HepG2 (cell line): ENCODE measurements around the gene PIGX. TPM values are rescaled to one million over a fixed set of nuclear protein-coding genes. Genes with fewer than 3 reads are reported as not detected.

Source experiments
- AGO2 ChIP-seq: fragments of 200-400 bp; formaldehyde crosslinking; optimal IDR thresholded peaks from 2 replicates; pipeline ENCODE3; 2017; ENCODE audit warnings: mild to moderate bottlenecking, low read depth, low read length, moderate library complexity
- BCL6 ChIP-seq: IDR thresholded peaks from 2 replicates; pipeline ENCODE4 v1.6.1; 2016; ENCODE audit warnings: missing genetic modification reagents, missing compliant biosample characterization
- CBFB ChIP-seq: sonication (generic); formaldehyde crosslinking; IDR thresholded peaks from 2 replicates; pipeline ENCODE4 v1.4.0; 2020; ENCODE audit warnings: missing genetic modification reagents
- ELF3 ChIP-seq: IDR thresholded peaks from 2 replicates; pipeline ENCODE4 v1.6.1; 2016; ENCODE audit warnings: missing genetic modification reagents, missing compliant biosample characterization
- HMG20A ChIP-seq: IDR thresholded peaks from 2 replicates; pipeline ENCODE4 v1.6.1; 2016; ENCODE audit warnings: borderline replicate concordance
- HMG20B ChIP-seq: conservative IDR thresholded peaks from 2 replicates; pipeline ENCODE4 v1.6.1; 2016; ENCODE audit warnings: missing genetic modification reagents, missing compliant biosample characterization
- JUN ChIP-seq: sonication (generic); formaldehyde crosslinking; IDR thresholded peaks from 2 replicates; pipeline ENCODE4 v1.4.0; 2020; ENCODE audit warnings: mild to moderate bottlenecking, missing genetic modification reagents
- MED8 ChIP-seq: sonication (generic); formaldehyde crosslinking; IDR thresholded peaks from 2 replicates; pipeline ENCODE4 v1.8.1; 2023; ENCODE audit warnings: mild to moderate bottlenecking, missing genetic modification reagents; ENCODE audit not compliant: insufficient replicate concordance
- MIER3 ChIP-seq: IDR thresholded peaks from 2 replicates; pipeline ENCODE4 v1.6.1; 2016; ENCODE audit warnings: missing compliant biosample characterization, borderline replicate concordance
- MXI1 ChIP-seq: IDR thresholded peaks from 3 replicates; pipeline ENCODE4 v1.6.1; 2012; ENCODE audit warnings: low read depth, low read length, inconsistent platforms, borderline replicate concordance
- NFATC3 ChIP-seq: sonication (generic); formaldehyde crosslinking; IDR thresholded peaks from 2 replicates; pipeline ENCODE4 v1.5.1; 2020; ENCODE audit warnings: mild to moderate bottlenecking, missing genetic modification reagents
- ONECUT2 ChIP-seq: sonication (generic); formaldehyde crosslinking; IDR thresholded peaks from 2 replicates; pipeline ENCODE4 v1.4.0; 2020; ENCODE audit warnings: missing genetic modification reagents
- PHF5A ChIP-seq: IDR thresholded peaks from one replicate; pipeline ENCODE4 v1.6.1; 2018; ENCODE audit warnings: low read depth, missing genetic modification reagents; ENCODE audit not compliant: unreplicated experiment
- RARG ChIP-seq: sonication (generic); formaldehyde crosslinking; IDR thresholded peaks from 2 replicates; pipeline ENCODE4 v1.4.0; 2020; ENCODE audit warnings: low read depth, mild to moderate bottlenecking, missing genetic modification reagents
- REPIN1 ChIP-seq: sonication (generic); formaldehyde crosslinking; IDR thresholded peaks from 2 replicates; pipeline ENCODE4 v1.8.0; 2022; ENCODE audit warnings: missing genetic modification reagents, low read depth, mild to moderate bottlenecking, borderline replicate concordance
- SETDB1 ChIP-seq: sonication (generic); formaldehyde crosslinking; IDR thresholded peaks from 2 replicates; pipeline ENCODE4 v1.5.1; 2020; ENCODE audit warnings: missing genetic modification reagents, mild to moderate bottlenecking, borderline replicate concordance
- SOX13 ChIP-seq, 3 experiments: fragments of 450-650 bp in 1 of 3; sonication (generic) in 1 of 3; formaldehyde crosslinking in 1 of 3; IDR thresholded peaks in 2 of 3; conservative IDR thresholded peaks in 1 of 3; 2 replicates each; pipeline versions ENCODE4 v1.5.0 to v1.6.1; 2016 to 2020; ENCODE audit warnings: antibody characterized with exemption in 1 of 3, mild to moderate bottlenecking in 1 of 3, missing compliant biosample characterization in 1 of 3, missing genetic modification reagents in 1 of 3, moderate library complexity in 1 of 3
- SOX5 ChIP-seq: IDR thresholded peaks from 2 replicates; pipeline ENCODE4 v1.6.1; 2016; ENCODE audit warnings: borderline replicate concordance
- THAP11 ChIP-seq: IDR thresholded peaks from 2 replicates; pipeline ENCODE4 v1.6.1; 2016; ENCODE audit warnings: missing biosample characterization, missing genetic modification reagents
- ZMYM4 ChIP-seq: sonication (generic); formaldehyde crosslinking; IDR thresholded peaks from 2 replicates; pipeline ENCODE4 v1.8.1; 2023; ENCODE audit warnings: mild to moderate bottlenecking, missing genetic modification reagents
- ZNF253 ChIP-seq: sonication (generic); formaldehyde crosslinking; IDR thresholded peaks from 2 replicates; pipeline ENCODE4 v1.8.0; 2022; ENCODE audit warnings: mild to moderate bottlenecking, missing genetic modification reagents, borderline replicate concordance
- ZNF749 ChIP-seq: sonication (generic); formaldehyde crosslinking; IDR thresholded peaks from 2 replicates; pipeline ENCODE4 v1.8.0; 2022; ENCODE audit warnings: mild to moderate bottlenecking, missing genetic modification reagents, moderate library complexity, borderline replicate concordance
- polyA plus RNA-seq, 8 experiments: library from polyadenylated mRNA; depleted of rRNA in 3 of 8; stranded (reverse) in 7 of 8; unstranded in 1 of 8; fragments of >200 nt; fragmentation: Illumina TruSeq in 4 of 8; extraction: Trizol in 4 of 8; gene quantifications; 2 replicates each; pipeline versions ENCODE4 v1.2.1 to v1.2.3, GENCODE V29; 2011 to 2016; ENCODE audit warnings: low read depth in 4 of 8, missing spikeins in 1 of 8, mixed read lengths in 1 of 8; ENCODE audit not compliant: insufficient read depth in 1 of 8
- total RNA-seq, 5 experiments: library from RNA; depleted of rRNA; stranded (reverse); fragments of >200 nt; fragmentation: Illumina TruSeq; extraction: Trizol; gene quantifications; 2 replicates each; pipeline ENCODE4 v1.2.3, GENCODE V29; 2016; ENCODE audit warnings: low read depth in 1 of 5
- TF ChIP-seq, protein P1 (sequence below), 2 experiments: sonication (generic) in 1 of 2; formaldehyde crosslinking in 1 of 2; IDR thresholded peaks; 2 replicates each; pipeline versions ENCODE4 v1.5.1 to v1.6.1; 2011 to 2020; ENCODE audit warnings: borderline replicate concordance in 1 of 2, low read depth in 1 of 2, low read length in 1 of 2, mild to moderate bottlenecking in 1 of 2, missing genetic modification reagents in 1 of 2, moderate library complexity in 1 of 2
- TF ChIP-seq, protein P2 (sequence below): sonication (generic); formaldehyde crosslinking; IDR thresholded peaks from 2 replicates; pipeline ENCODE4 v1.4.0; 2020; ENCODE audit warnings: missing genetic modification reagents
- TF ChIP-seq, protein P3 (sequence below): sonication (generic); formaldehyde crosslinking; IDR thresholded peaks from 2 replicates; pipeline ENCODE4 v1.5.0; 2020; ENCODE audit warnings: missing genetic modification reagents
- TF ChIP-seq, protein P4 (sequence below): sonication (generic); formaldehyde crosslinking; IDR thresholded peaks from 2 replicates; pipeline ENCODE4 v1.8.1; 2023; ENCODE audit warnings: mild to moderate bottlenecking, moderate library complexity, missing genetic modification reagents

The PIGX gene
- total and polyA plus RNA-seq, 2 of the 13 experiments (the other 11 are each of a cell fraction or from before 2014, with no cell fraction given): 13.2 to 21.3 TPM

DNA sequence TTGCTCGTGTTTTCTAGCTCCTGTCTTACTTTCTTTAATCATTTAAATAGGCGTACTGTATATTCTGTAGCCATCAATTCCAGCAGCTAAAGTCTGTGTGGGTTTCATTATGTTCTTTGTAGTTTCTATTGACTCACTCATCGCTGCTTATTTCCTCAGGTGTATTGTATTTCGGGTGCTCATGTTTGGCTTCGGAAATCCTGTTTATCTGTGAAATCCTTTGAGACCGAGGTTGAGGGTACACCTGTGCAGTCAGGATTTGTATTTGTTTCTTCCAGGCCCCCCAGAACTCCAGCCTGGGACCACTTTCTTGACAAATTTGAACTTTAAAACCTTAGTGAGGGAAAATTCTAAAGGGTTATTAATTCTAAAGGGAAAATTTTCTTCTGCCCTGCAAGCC is 25.5 kb downstream of the PIGX start (continued):
- TF ChIP-seq, protein P1, sequence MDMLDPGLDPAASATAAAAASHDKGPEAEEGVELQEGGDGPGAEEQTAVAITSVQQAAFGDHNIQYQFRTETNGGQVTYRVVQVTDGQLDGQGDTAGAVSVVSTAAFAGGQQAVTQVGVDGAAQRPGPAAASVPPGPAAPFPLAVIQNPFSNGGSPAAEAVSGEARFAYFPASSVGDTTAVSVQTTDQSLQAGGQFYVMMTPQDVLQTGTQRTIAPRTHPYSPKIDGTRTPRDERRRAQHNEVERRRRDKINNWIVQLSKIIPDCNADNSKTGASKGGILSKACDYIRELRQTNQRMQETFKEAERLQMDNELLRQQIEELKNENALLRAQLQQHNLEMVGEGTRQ (IDR thresholded peaks at IDR 0.05; ENCODE audit: low read depth, low read length): no peak
- TF ChIP-seq, protein P1 (CRISPR knock-in tag; IDR thresholded peaks at IDR 0.05; ENCODE audit: borderline replicate concordance): no peak
- TF ChIP-seq, protein P2, sequence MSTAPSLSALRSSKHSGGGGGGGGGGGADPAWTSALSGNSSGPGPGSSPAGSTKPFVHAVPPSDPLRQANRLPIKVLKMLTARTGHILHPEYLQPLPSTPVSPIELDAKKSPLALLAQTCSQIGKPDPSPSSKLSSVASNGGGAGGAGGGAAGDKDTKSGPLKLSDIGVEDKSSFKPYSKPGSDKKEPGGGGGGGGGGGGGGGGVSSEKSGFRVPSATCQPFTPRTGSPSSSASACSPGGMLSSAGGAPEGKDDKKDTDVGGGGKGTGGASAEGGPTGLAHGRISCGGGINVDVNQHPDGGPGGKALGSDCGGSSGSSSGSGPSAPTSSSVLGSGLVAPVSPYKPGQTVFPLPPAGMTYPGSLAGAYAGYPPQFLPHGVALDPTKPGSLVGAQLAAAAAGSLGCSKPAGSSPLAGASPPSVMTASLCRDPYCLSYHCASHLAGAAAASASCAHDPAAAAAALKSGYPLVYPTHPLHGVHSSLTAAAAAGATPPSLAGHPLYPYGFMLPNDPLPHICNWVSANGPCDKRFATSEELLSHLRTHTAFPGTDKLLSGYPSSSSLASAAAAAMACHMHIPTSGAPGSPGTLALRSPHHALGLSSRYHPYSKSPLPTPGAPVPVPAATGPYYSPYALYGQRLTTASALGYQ (CRISPR knock-in tag): no peak
- no peak for TF ChIP-seq RARG (CRISPR knock-in tag)
- TF ChIP-seq CBFB (CRISPR knock-in tag): no peak
- TF ChIP-seq ZMYM4 (CRISPR knock-in tag): no peak
- TF ChIP-seq SOX5 (CRISPR knock-in tag): 0 out of 2 replicates have a peak, but pooled peaks have one; percentile 24
- TF ChIP-seq ZNF749: no peak
- no peak for TF ChIP-seq ONECUT2 (CRISPR knock-in tag)
- no peak for TF ChIP-seq NFATC3 (CRISPR knock-in tag)
- TF ChIP-seq THAP11 (CRISPR knock-in tag): peak; percentile 37
- no peak for TF ChIP-seq REPIN1 (CRISPR knock-in tag)
- no peak for TF ChIP-seq ELF3 (CRISPR knock-in tag)
- TF ChIP-seq, protein P3, sequence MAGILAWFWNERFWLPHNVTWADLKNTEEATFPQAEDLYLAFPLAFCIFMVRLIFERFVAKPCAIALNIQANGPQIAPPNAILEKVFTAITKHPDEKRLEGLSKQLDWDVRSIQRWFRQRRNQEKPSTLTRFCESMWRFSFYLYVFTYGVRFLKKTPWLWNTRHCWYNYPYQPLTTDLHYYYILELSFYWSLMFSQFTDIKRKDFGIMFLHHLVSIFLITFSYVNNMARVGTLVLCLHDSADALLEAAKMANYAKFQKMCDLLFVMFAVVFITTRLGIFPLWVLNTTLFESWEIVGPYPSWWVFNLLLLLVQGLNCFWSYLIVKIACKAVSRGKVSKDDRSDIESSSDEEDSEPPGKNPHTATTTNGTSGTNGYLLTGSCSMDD (CRISPR knock-in tag): no peak
- TF ChIP-seq SOX13 (IDR thresholded peaks at IDR 0.05): no peak
- TF ChIP-seq SOX13 (CRISPR knock-in tag; conservative IDR thresholded peaks at IDR 0.05 in 1 of 2, IDR thresholded peaks at IDR 0.05 in 1 of 2): peak in 1 of 2 experiments; percentile 54; a peak in 2 of 4 replicates
- no peak for TF ChIP-seq MED8
- TF ChIP-seq MXI1: no peak
- no peak for TF ChIP-seq ZNF253 (CRISPR knock-in tag)
- TF ChIP-seq HMG20A (CRISPR knock-in tag): no peak; the same call in 1 of the 2 replicates
- TF ChIP-seq PHF5A (CRISPR knock-in tag): no peak
- no peak for TF ChIP-seq AGO2
- no peak for TF ChIP-seq MIER3 (CRISPR knock-in tag)
- TF ChIP-seq, protein P4, sequence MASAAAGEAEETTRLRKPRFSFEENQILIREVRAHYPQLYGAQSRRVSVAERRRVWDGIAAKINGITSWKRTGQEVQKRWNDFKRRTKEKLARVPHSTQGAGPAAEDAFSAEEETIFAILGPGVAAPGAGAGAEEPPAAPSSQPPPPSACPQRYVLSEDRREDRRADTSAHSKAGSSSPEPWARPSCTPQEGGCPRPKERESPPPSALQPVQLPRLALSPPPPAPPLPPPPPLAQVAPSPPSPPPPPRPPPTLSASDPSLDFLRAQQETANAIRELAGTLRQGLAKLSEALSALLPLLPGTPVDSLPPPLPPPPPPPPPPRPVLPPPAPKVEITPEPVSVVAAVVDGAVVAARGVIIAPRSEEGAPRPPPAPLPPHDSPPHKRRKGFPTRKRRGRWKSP: no peak
- no peak for TF ChIP-seq BCL6 (CRISPR knock-in tag)
- no peak for TF ChIP-seq JUN (CRISPR knock-in tag)
- TF ChIP-seq HMG20B (CRISPR knock-in tag): no peak
- no peak for TF ChIP-seq SETDB1 (CRISPR knock-in tag)
